Subcutaneous adipose tissue (tissue), 4 donors: Measurements from ENCODE around the gene KCNMA1. TPM values are rescaled to one million over a fixed set of nuclear protein-coding genes. Genes with fewer than 3 reads are reported as not detected.

ENCODE experiments used
- CTCF ChIP-seq: fragments of 450-650 bp; IDR thresholded peaks from one replicate; pipeline ENCODE4 v1.5.1; 2016; ENCODE audit warnings: low read depth, mild to moderate bottlenecking, control low read depth, antibody characterized with exemption, moderate library complexity
- total RNA-seq, 4 donors: library from RNA; depleted of rRNA; stranded (reverse); fragments of >200 nt; gene quantifications; one replicate each; pipeline ENCODE4 v1.1.0, GENCODE V29; 2016

KCNMA1 gene
- total RNA-seq, 4 donors from 2014 or later = 10.3 to 91.5 (median 23.8) TPM

GRCh38 chr10:77177161-77177560, 460.4 kb downstream of the KCNMA1 start:
- TF ChIP-seq CTCF = no peak

GRCh38 chr10:77176232-77176631, 461.4 kb downstream of the KCNMA1 start:
- no peak for TF ChIP-seq CTCF

- no peak for TF ChIP-seq CTCF
Observed at GRCh38 chr10:77175631-77176222, 461.9 kb downstream of the KCNMA1 start.

- no peak for TF ChIP-seq CTCF
Observed at GRCh38 chr10:77173615-77174461, 463.8 kb downstream of the KCNMA1 start.

- TF ChIP-seq CTCF = no peak
Observed at GRCh38 chr10:77172086-77172485, 465.5 kb downstream of the KCNMA1 start.

GRCh38 chr10:77168861-77169260, 468.7 kb downstream of the KCNMA1 start:
- no peak for TF ChIP-seq CTCF

- no peak for TF ChIP-seq CTCF
Observed at GRCh38 chr10:77168161-77168560, 469.4 kb downstream of the KCNMA1 start.
